OCI-LY1 (cell line): ENCODE measurements around the gene PTGDR.

Experiments
- EZH2 ChIP-seq: fragments of 200-600 bp; sonication (generic), shearing (Covaris generic); IDR thresholded peaks from 2 replicates; pipeline ENCODE4 v1.8.0; 2017; ENCODE audit warnings: borderline replicate concordance, mixed run types, mild to moderate bottlenecking, antibody characterized with exemption, low read length, moderate library complexity, mixed read lengths
- TF ChIP-seq, protein P1 (sequence below): fragments of 200-600 bp; sonication (generic), shearing (Covaris generic); IDR thresholded peaks from 2 replicates; pipeline ENCODE4 v1.5.1; 2017; ENCODE audit warnings: mild to moderate bottlenecking, antibody characterized with exemption, low read length, moderate library complexity, mixed read lengths

DNA sequence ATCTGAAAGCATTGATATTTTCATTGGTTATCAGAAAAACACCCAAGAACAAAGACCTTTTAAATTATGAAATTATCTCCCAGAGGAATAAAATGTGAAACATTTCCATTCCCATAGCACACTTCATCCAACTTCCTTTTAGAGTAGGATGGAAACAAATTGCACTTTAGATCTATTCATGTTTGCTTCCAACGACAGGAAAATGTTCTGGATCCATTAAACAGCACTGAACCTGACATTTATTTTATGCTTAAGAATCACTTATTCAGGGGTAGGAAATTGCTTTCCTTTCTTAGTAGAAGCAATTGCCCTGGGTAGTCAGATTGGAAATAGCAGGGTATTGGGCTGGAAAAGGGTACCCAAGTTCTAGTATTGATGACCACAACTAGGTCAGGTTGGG lies 28.8 kb upstream of the PTGDR start:
- TF ChIP-seq, protein P1, sequence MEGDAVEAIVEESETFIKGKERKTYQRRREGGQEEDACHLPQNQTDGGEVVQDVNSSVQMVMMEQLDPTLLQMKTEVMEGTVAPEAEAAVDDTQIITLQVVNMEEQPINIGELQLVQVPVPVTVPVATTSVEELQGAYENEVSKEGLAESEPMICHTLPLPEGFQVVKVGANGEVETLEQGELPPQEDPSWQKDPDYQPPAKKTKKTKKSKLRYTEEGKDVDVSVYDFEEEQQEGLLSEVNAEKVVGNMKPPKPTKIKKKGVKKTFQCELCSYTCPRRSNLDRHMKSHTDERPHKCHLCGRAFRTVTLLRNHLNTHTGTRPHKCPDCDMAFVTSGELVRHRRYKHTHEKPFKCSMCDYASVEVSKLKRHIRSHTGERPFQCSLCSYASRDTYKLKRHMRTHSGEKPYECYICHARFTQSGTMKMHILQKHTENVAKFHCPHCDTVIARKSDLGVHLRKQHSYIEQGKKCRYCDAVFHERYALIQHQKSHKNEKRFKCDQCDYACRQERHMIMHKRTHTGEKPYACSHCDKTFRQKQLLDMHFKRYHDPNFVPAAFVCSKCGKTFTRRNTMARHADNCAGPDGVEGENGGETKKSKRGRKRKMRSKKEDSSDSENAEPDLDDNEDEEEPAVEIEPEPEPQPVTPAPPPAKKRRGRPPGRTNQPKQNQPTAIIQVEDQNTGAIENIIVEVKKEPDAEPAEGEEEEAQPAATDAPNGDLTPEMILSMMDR: no peak
- no peak for TF ChIP-seq EZH2
